ENCODE data around the gene SNAP47. TPM values are rescaled to one million over a fixed set of nuclear protein-coding genes. Genes with fewer than 3 reads are reported as not detected.

SNAP47 gene
- total RNA-seq, 1 donor from 2014 or later, result 52.8 TPM

- Histone ChIP-seq H3K36me3 (no peaks in the 10 kb centered on the region), H3K4me2 (no peak overlapping the region), H3K4me1 (peaks cover 10% of the 10 kb centered on the region), H3K27ac (no peak overlapping the region), H4K20me1 (ENCODE audit: low read depth) (peaks cover 37% of the 10 kb centered on the region), H3K9ac (no peak overlapping the region), H3K27me3 (no peaks in the 10 kb centered on the region), H3K9me3 (ENCODE audit: low read depth) (no peaks in the 10 kb centered on the region), H3F3A (ENCODE audit: low read depth) (peaks cover 27% of the 10 kb centered on the region), H2AFZ (replicated peaks) (no peak overlapping the region), H3K79me2 (ENCODE audit: low read depth) (peaks cover 42% of the 10 kb centered on the region), H3K4me3 (no peak overlapping the region)
- TF ChIP-seq EZH2 (IDR thresholded peaks at IDR 0.05) (no peak), EZH2phosphoT487 (IDR thresholded peaks at IDR 0.05) (no peak)
- Mint-ChIP-seq H3K9me3 (no peaks in the 10 kb centered on the region), H3K4me1 (peaks cover 37% of the 10 kb centered on the region), H3K36me3 (no peaks in the 10 kb centered on the region), H3K27ac (no peak overlapping the region), H3K27me3 (ENCODE audit: insufficient read depth, low read depth) (peaks cover 5% of the 10 kb centered on the region), H3K4me3 (peak overlapping the region; percentile 64)
- no peak for DNase-seq (ENCODE audit: low spot score)
Measured at GRCh38 chr1:227732586-227733308, 2.5 kb upstream of the SNAP47 start.

- no peaks in the 10 kb centered on the region for H3K36me3 Mint-ChIP-seq
- TF ChIP-seq EZH2phosphoT487 (IDR thresholded peaks at IDR 0.05) (no peak), CTCF (IDR thresholded peaks at IDR 0.05) (no peak), EZH2 (IDR thresholded peaks at IDR 0.05) (no peak)
- Histone ChIP-seq H3K79me2 (ENCODE audit: low read depth) (peaks cover 47% of the 10 kb centered on the region), H2AFZ (replicated peaks) (no peak overlapping the region), H3K4me3 (no peak overlapping the region), H3K9me3 (ENCODE audit: low read depth) (no peaks in the 10 kb centered on the region), H3K27me3 (no peaks in the 10 kb centered on the region), H3K4me1 (peaks cover 7% of the 10 kb centered on the region), H3K4me2 (no peak overlapping the region), H3K27ac (no peak overlapping the region), H3K9ac (no peak overlapping the region), H3K36me3 (no peaks in the 10 kb centered on the region), H3F3A (ENCODE audit: low read depth) (peaks cover 24% of the 10 kb centered on the region), H4K20me1 (ENCODE audit: low read depth) (peaks cover 39% of the 10 kb centered on the region)
- no peak for DNase-seq (ENCODE audit: low spot score)
- H3K9me3 Mint-ChIP-seq, result no peaks in the 10 kb centered on the region
- H3K27ac Mint-ChIP-seq, result no peak overlapping the region
- H3K27me3 Mint-ChIP-seq (ENCODE audit: insufficient read depth, low read depth), result peaks cover 5% of the 10 kb centered on the region
- H3K4me3 Mint-ChIP-seq, result peak overlapping the region; percentile 95
- H3K4me1 Mint-ChIP-seq, result peaks cover 34% of the 10 kb centered on the region
Measured at GRCh38 chr1:227733309-227733705, 1.9 kb upstream of the SNAP47 start.

GRCh38 chr1:227733751-227734545 lies 1.3 kb upstream of the SNAP47 start:
- peak overlapping the region; percentile 98 for H3K4me3 ChIP-seq
- H4K20me1 ChIP-seq (ENCODE audit: low read depth), result peaks cover 42% of the 10 kb centered on the region
- peaks cover 7% of the 10 kb centered on the region for H3K4me1 ChIP-seq
- H3K27me3 Mint-ChIP-seq (ENCODE audit: insufficient read depth, low read depth), result peaks cover 5% of the 10 kb centered on the region
- no peaks in the 10 kb centered on the region for H3K9me3 Mint-ChIP-seq
- H3K4me2 ChIP-seq, result peak overlapping the region; percentile 99
- no peaks in the 10 kb centered on the region for H3K9me3 ChIP-seq (ENCODE audit: low read depth)
- H3K27ac ChIP-seq, result no peak overlapping the region
- peak overlapping the region; percentile 85 for H3K9ac ChIP-seq
- H3K27me3 ChIP-seq, result no peaks in the 10 kb centered on the region
- H2AFZ ChIP-seq (replicated peaks), result no peak overlapping the region
- TF ChIP-seq EZH2phosphoT487 (IDR thresholded peaks at IDR 0.05) (no peak), EZH2 (IDR thresholded peaks at IDR 0.05) (no peak), CTCF (IDR thresholded peaks at IDR 0.05) (no peak)
- peaks cover 20% of the 10 kb centered on the region for H3F3A ChIP-seq (ENCODE audit: low read depth)
- H3K36me3 Mint-ChIP-seq, result no peaks in the 10 kb centered on the region
- no peaks in the 10 kb centered on the region for H3K36me3 ChIP-seq
- H3K79me2 ChIP-seq (ENCODE audit: low read depth), result peaks cover 54% of the 10 kb centered on the region
- peak overlapping the region; percentile 44 for H3K27ac Mint-ChIP-seq
- H3K4me1 Mint-ChIP-seq, result peaks cover 30% of the 10 kb centered on the region
- no peak for DNase-seq (ENCODE audit: low spot score)
- peak overlapping the region; percentile 95 for H3K4me3 Mint-ChIP-seq
